CD4-positive, alpha-beta T cell treated with Interleukin-15 for 1 hour (primary cell): ENCODE measurements around the gene BPTF.
"Not testable (repeated sequence)": the region's sequence is repeated elsewhere in the genome, so short reads cannot be mapped to it uniquely, and the experiment has no call there.

Experiments
- DNase-seq: peaks from one replicate; pipeline ENCODE4 v3.0.0-alpha.2; 2020

Gene BPTF

GRCh38 chr17:67980456-67980855 lies 155.2 kb downstream of the BPTF start:
- no peak for DNase-seq

- DNase-seq, result not testable (repeated sequence)
Measured at GRCh38 chr17:67980883-67981282, 155.6 kb downstream of the BPTF start.

GRCh38 chr17:67982034-67982640 lies 156.8 kb downstream of the BPTF start:
- DNase-seq, result no peak

- no peak for DNase-seq
Measured at GRCh38 chr17:67982686-67983382, 157.5 kb downstream of the BPTF start.

GRCh38 chr17:67983383-67983688 lies 158.0 kb downstream of the BPTF start:
- DNase-seq, result no peak

GRCh38 chr17:67990909-67991308 lies 165.6 kb downstream of the BPTF start:
- DNase-seq, result no peak

GRCh38 chr17:67992548-67993152 lies 167.3 kb downstream of the BPTF start:
- DNase-seq, result no peak

GRCh38 chr17:67993153-67993997 lies 168.1 kb downstream of the BPTF start:
- DNase-seq, result peak; percentile 78

- no peak for DNase-seq
Measured at GRCh38 chr17:67993998-67994361, 168.7 kb downstream of the BPTF start.

GRCh38 chr17:67994817-67995569 lies 169.7 kb downstream of the BPTF start:
- no peak for DNase-seq

GRCh38 chr17:67995570-67996263 lies 170.4 kb downstream of the BPTF start:
- no peak for DNase-seq

GRCh38 chr17:67996301-67997171 lies 171.2 kb downstream of the BPTF start, which contains the start of gene C17orf58:
Gene C17orf58 (minus strand): TSS chr17:67996469. CDS start chr17:67996198, 271 bp downstream.
- DNase-seq, result not testable (repeated sequence)

GRCh38 chr17:67998466-67998865 lies 173.2 kb downstream of the BPTF start:
- DNase-seq, result no peak

- no peak for DNase-seq
Measured at GRCh38 chr17:67999291-67999911, 174.1 kb downstream of the BPTF start.

GRCh38 chr17:68004201-68004600 lies 178.9 kb downstream of the BPTF start:
- no peak for DNase-seq

GRCh38 chr17:68006797-68007196 lies 181.5 kb downstream of the BPTF start:
- DNase-seq, result no peak

- peak; percentile 46 for DNase-seq
Measured at GRCh38 chr17:68011199-68011665, 185.9 kb downstream of the BPTF start.

- DNase-seq, result no peak
Measured at GRCh38 chr17:68013385-68013784, 188.1 kb downstream of the BPTF start.

- DNase-seq, result no peak
Measured at GRCh38 chr17:68015081-68015723, 189.9 kb downstream of the BPTF start.

GRCh38 chr17:68016838-68017237 lies 191.5 kb downstream of the BPTF start:
- no peak for DNase-seq
